Left ventricle myocardium inferior (tissue), 1 donor: Measurements from ENCODE around the gene CYP2W1. TPM values are rescaled to one million over a fixed set of nuclear protein-coding genes. Genes with fewer than 3 reads are reported as not detected.

Experiments
- DNase-seq: peaks from one replicate; pipeline ENCODE4 v3.0.0-alpha.2; 2020
- H3K27ac ChIP-seq: fragments of 200-600 bp; replicated peaks from 2 replicates; pipeline ENCODE4 v1.8.0; 2021
- H3K27me3 ChIP-seq: fragments of 200-600 bp; 2 replicates; pipeline ENCODE4 v1.8.0; 2021; ENCODE audit warnings: low read depth
- H3K36me3 ChIP-seq: fragments of 200-600 bp; 2 replicates; pipeline ENCODE4 v1.8.0; 2021
- H3K4me1 ChIP-seq: fragments of 200-600 bp; 2 replicates; pipeline ENCODE4 v1.8.0; 2021
- H3K4me3 ChIP-seq: fragments of 200-600 bp; 2 replicates; pipeline ENCODE4 v1.8.0; 2021; ENCODE audit warnings: mild to moderate bottlenecking, moderate library complexity
- H3K9me3 ChIP-seq: fragments of 200-600 bp; replicated peaks from 2 replicates; pipeline ENCODE4 v1.8.0; 2021
- intact Hi-C: fragments of 100-400 bp; cut with micrococcal nuclease; formaldehyde crosslinking; loops from one replicate; pipeline ENCODE4 v1.11.0; 2022
- total RNA-seq: library from RNA; stranded (reverse); fragmentation: NEBNext Ultra II Directional; extraction: Animal tissue kit (Norgen Biotek cat#: 25700); gene quantifications from one replicate; pipeline ENCODE4 v1.2.1, GENCODE V29; 2021
- TF ChIP-seq, protein P1 (sequence below): fragments of 200-600 bp; IDR thresholded peaks from 2 replicates; pipeline ENCODE4 v1.8.0; 2021; ENCODE audit warnings: antibody characterized with exemption, mild to moderate bottlenecking, borderline replicate concordance
- donor health status: DM: no; HTN: yes; CAD: no; lungs with severe emphysema.

Gene CYP2W1
- total RNA-seq, 1 donor from 2014 or later = not detected

GRCh38 chr7:949021-949934 is 33.7 kb upstream of the CYP2W1 start:
- intact Hi-C loops = no loop called here
- TF ChIP-seq, protein P1, sequence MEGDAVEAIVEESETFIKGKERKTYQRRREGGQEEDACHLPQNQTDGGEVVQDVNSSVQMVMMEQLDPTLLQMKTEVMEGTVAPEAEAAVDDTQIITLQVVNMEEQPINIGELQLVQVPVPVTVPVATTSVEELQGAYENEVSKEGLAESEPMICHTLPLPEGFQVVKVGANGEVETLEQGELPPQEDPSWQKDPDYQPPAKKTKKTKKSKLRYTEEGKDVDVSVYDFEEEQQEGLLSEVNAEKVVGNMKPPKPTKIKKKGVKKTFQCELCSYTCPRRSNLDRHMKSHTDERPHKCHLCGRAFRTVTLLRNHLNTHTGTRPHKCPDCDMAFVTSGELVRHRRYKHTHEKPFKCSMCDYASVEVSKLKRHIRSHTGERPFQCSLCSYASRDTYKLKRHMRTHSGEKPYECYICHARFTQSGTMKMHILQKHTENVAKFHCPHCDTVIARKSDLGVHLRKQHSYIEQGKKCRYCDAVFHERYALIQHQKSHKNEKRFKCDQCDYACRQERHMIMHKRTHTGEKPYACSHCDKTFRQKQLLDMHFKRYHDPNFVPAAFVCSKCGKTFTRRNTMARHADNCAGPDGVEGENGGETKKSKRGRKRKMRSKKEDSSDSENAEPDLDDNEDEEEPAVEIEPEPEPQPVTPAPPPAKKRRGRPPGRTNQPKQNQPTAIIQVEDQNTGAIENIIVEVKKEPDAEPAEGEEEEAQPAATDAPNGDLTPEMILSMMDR = no peak

DNA sequence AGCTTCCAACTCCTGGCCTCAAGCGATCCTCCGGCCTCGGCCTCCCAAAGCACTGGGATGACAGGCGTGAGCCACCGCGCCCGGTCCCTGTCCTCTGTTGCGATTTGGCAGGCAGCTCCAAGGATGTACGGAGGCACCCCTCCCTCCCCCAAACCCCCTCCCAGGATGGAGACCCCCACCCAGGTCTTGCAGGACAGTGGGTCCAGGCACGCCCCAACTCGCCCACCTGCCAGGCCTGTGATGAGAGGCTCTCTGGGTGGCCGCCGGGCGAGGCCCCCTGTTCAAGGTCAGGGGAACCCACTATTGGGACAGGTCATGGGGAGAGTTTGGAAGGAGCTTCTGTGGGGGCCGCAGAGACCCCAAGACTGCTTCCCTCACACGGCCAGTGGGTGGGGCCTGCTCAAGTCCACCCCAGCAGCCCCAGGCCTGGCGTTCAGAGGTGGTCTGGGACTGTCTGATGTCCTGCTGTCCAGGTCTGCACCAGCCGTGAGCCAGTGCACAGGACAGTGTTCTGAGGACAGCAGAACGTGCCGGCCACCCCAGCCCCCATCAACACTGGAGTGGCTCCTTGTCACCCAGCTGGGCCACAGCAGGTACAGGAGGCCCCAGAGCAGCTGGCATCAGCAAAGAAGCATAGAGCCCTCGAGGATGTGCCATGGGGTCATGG is 31.0 kb upstream of the CYP2W1 start:
- intact Hi-C loops = no loop called here
- peaks cover 12% of the 10 kb centered on the region for H3K4me1 ChIP-seq
- no peak overlapping the region for H3K4me3 ChIP-seq
- H3K36me3 ChIP-seq = no peaks in the 10 kb centered on the region
- H3K27me3 ChIP-seq = peaks cover 65% of the 10 kb centered on the region
- peak; percentile 14 for DNase-seq
- TF ChIP-seq, protein P1 = no peak
- H3K27ac ChIP-seq = no peak overlapping the region
- H3K9me3 ChIP-seq = no peaks in the 10 kb centered on the region

More at GRCh38 chr7:949021-949934, 33.7 kb upstream of the CYP2W1 start:
- H3K4me3 ChIP-seq = no peak overlapping the region
- peaks cover 61% of the 10 kb centered on the region for H3K27me3 ChIP-seq
- peak; percentile 12 for DNase-seq
- H3K4me1 ChIP-seq = peaks cover 12% of the 10 kb centered on the region
- no peak overlapping the region for H3K27ac ChIP-seq
- H3K9me3 ChIP-seq = no peaks in the 10 kb centered on the region
- no peaks in the 10 kb centered on the region for H3K36me3 ChIP-seq

DNA sequence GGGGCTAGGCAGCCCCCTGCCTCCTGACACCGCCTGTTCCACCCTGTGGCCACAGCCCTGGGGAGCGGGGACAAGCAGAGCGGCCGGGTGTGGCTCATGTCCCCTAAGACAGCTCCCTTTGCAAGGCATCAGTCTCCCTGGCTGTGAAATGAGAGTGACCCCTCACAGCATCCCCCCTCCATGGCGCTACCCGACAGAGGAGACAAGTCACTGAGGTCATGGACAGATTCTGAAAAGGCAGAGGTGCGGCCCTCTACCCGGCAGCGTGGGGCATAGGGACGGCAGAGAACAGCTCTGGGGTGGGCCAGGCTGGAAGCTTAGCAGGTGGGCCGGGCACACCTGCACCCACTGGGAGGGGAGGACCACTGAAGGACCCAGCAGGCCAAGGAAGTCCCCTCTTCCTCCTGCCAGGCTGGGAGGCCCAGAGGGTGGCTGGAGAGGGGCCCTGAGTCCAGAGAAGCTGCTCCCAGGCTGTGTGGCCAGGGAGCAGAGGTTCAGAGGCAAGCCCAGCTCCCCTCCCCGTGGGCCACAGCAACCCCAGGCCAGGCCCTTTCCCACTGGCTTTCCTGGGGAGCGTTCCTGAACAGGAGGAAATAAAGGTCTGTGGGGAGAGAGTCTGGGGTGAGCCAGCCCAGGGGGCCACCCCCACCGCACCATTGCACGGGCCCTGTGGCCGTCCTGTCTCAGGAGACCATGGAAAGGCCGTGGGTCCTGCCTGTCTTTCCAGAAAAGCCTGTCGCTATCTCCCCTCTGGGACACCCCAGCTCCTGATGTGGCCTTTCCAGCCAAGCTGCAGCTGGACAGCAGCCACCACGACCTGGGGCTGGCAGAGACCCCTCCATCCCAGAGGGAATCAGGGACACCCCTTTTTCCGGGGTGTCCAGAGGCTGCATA is 30.2 kb upstream of the CYP2W1 start:
- H3K9me3 ChIP-seq = no peaks in the 10 kb centered on the region
- TF ChIP-seq, protein P1 = no peak
- peaks cover 12% of the 10 kb centered on the region for H3K4me1 ChIP-seq
- H3K4me3 ChIP-seq = peak overlapping the region; percentile 67
- peak; percentile 8 for DNase-seq
- peaks cover 68% of the 10 kb centered on the region for H3K27me3 ChIP-seq
- intact Hi-C loops = no loop called here
- no peak overlapping the region for H3K27ac ChIP-seq
- H3K36me3 ChIP-seq = no peaks in the 10 kb centered on the region

DNA sequence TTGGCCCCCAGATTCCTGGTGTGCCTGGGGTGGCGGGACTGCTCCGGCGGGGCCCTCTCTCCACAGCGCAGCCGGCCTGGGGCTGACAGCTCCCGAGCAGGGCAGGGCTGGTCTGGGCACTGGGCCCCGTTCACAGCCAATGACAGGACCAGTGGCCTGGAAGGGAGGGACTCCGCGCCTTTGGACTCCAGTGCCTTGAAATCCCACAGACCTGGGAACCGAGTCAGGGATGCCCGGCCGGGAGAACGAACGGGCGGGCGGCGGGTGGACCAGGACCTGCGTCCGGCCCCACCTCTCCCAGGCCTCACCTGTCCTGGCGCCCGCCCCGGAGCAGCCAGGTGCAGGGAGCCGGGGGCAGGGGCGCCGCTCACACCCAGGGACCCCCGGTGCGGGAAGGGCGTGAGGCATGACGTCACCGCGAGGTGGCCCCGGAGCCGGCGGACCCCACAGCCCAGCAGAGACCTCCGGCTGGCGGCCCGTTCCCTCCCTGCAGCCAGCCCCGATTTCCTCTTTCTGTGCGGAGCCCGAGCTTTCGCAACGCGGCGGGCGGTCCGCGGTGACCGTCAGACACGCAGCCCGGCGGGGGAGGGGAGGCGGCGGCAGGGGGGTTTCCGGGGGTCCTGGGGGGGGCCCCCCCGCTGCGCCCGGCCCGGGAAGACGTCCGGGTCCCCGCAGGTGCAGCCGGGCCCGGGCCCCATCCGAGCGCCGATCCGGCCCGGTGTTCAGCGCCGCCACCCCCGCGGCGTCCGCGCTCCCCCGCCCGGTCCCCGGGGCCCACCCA is 29.2 kb upstream of the CYP2W1 start:
- Histone ChIP-seq H3K27ac (peak overlapping the region; percentile 23), H3K4me3 (peak overlapping the region; percentile 67), H3K27me3 (peaks cover 60% of the 10 kb centered on the region), H3K9me3 (no peaks in the 10 kb centered on the region), H3K4me1 (peaks cover 12% of the 10 kb centered on the region), H3K36me3 (no peaks in the 10 kb centered on the region)
- intact Hi-C loops = no loop called here
- DNase-seq = peak; percentile 57
- TF ChIP-seq, protein P1 = no peak
